Amniotic stem cell (primary cell): Measurements from ENCODE around the gene TUBGCP6.
"Not testable (repeated sequence)": the region's sequence is repeated elsewhere in the genome, so short reads cannot be mapped to it uniquely, and the experiment has no call there.

ENCODE experiments used
- DNase-seq: peaks from one replicate; lab custom pipeline; 2025; lab: John Stamatoyannopoulos, UW

The TUBGCP6 gene

GRCh38 chr22:50278956-50279619 lies 34.3 kb upstream of the TUBGCP6 start:
- no peak for DNase-seq

GRCh38 chr22:50278461-50278860 lies 33.6 kb upstream of the TUBGCP6 start:
- no peak for DNase-seq

- DNase-seq, result no peak
These were observed 32.9 kb upstream of the TUBGCP6 start for GRCh38 chr22:50277761-50278160.

- DNase-seq, result no peak
These were observed 31.3 kb upstream of the TUBGCP6 start for GRCh38 chr22:50276143-50276542.

GRCh38 chr22:50275181-50276055 lies 30.6 kb upstream of the TUBGCP6 start:
- no peak for DNase-seq

GRCh38 chr22:50274771-50275170 lies 29.9 kb upstream of the TUBGCP6 start:
- no peak for DNase-seq

GRCh38 chr22:50274311-50274710 lies 29.5 kb upstream of the TUBGCP6 start:
- DNase-seq, result peak; percentile 22

- not testable (repeated sequence) for DNase-seq
These were observed 29.0 kb upstream of the TUBGCP6 start for GRCh38 chr22:50273781-50274180.

- DNase-seq, result not testable (repeated sequence)
These were observed 28.5 kb upstream of the TUBGCP6 start for GRCh38 chr22:50273352-50273751.

- no peak for DNase-seq
These were observed 27.4 kb upstream of the TUBGCP6 start for GRCh38 chr22:50272044-50272802.

- no peak for DNase-seq
These were observed 26.7 kb upstream of the TUBGCP6 start for GRCh38 chr22:50271519-50271970.

- peak; percentile 43 for DNase-seq
These were observed 26.0 kb upstream of the TUBGCP6 start for GRCh38 chr22:50270666-50271394.

- no peak for DNase-seq
These were observed 25.3 kb upstream of the TUBGCP6 start, which contains the start of gene MAPK11 for GRCh38 chr22:50269970-50270665. TSS of gene MAPK11 (minus strand) at chr22:50270380. CDS start at chr22:50270292, 88 bp downstream.

- DNase-seq, result no peak
These were observed 24.7 kb upstream of the TUBGCP6 start for GRCh38 chr22:50269573-50269969.

- DNase-seq, result no peak
These were observed 23.9 kb upstream of the TUBGCP6 start for GRCh38 chr22:50268655-50269113.

- DNase-seq, result no peak
These were observed 23.0 kb upstream of the TUBGCP6 start for GRCh38 chr22:50267591-50268390.

- DNase-seq, result no peak
These were observed 22.2 kb upstream of the TUBGCP6 start for GRCh38 chr22:50266994-50267393.

- DNase-seq, result no peak
These were observed 20.3 kb upstream of the TUBGCP6 start for GRCh38 chr22:50264946-50265669.

- DNase-seq, result no peak
These were observed 19.4 kb upstream of the TUBGCP6 start for GRCh38 chr22:50264104-50264745.
